Calu3 (cell line): ENCODE data around the gene PRKCA. TPM values are rescaled to one million over a fixed set of nuclear protein-coding genes. Genes with fewer than 3 reads are reported as not detected.

Experiments
- BruUV-seq: library from RNA; stranded (reverse); fragments of 400-500 nt; replicated peaks from 2 replicates; lab custom pipeline; 2021; lab: Mats Ljungman, UMichigan
- CTCF ChIA-PET: fragments of 300-600 bp; sonication (Branson Sonifier 250); formaldehyde crosslinking; loops from one replicate; lab custom pipeline; 2022; ENCODE audit warnings: antibody characterized with exemption; lab: Charles Lee
- DNase-seq: peaks from one replicate; pipeline ENCODE4 v3.0.0; 2022
- H3K27ac Mint-ChIP-seq: one replicate; pipeline ENCODE4 v1.8.0; 2022; ENCODE audit warnings: mixed read lengths; ENCODE audit not compliant: unreplicated experiment
- H3K27me3 Mint-ChIP-seq: one replicate; pipeline ENCODE4 v1.8.0; 2022; ENCODE audit warnings: mixed read lengths; ENCODE audit not compliant: unreplicated experiment
- H3K36me3 Mint-ChIP-seq: one replicate; pipeline ENCODE4 v1.8.0; 2022; ENCODE audit warnings: mild to moderate bottlenecking, moderate library complexity, mixed read lengths; ENCODE audit not compliant: insufficient read depth, unreplicated experiment
- H3K4me1 Mint-ChIP-seq: one replicate; pipeline ENCODE4 v1.8.0; 2022; ENCODE audit warnings: mild to moderate bottlenecking, low read depth, mixed read lengths; ENCODE audit not compliant: unreplicated experiment
- H3K4me3 Mint-ChIP-seq: one replicate; pipeline ENCODE4 v1.8.0; 2022; ENCODE audit warnings: mild to moderate bottlenecking, low read depth, moderate library complexity, mixed read lengths; ENCODE audit not compliant: unreplicated experiment
- H3K9me3 Mint-ChIP-seq: one replicate; pipeline ENCODE4 v1.8.0; 2022; ENCODE audit warnings: low read depth, mixed read lengths; ENCODE audit not compliant: unreplicated experiment
- CTCF ChIP-seq: fragments of 200-600 bp; IDR thresholded peaks from one replicate; pipeline ENCODE4 v1.8.0; 2022; ENCODE audit warnings: antibody characterized with exemption; ENCODE audit not compliant: unreplicated experiment
- intact Hi-C: fragments of 100-400 bp; cut with micrococcal nuclease; formaldehyde crosslinking; loops from one replicate; pipeline ENCODE4 v1.10.0; 2022; ENCODE audit not compliant: unreplicated experiment
- total RNA-seq: library from RNA; stranded (reverse); gene quantifications from 2 replicates; pipeline ENCODE4 v1.2.3, GENCODE V29; 2022

Gene PRKCA
- total RNA-seq, 1 experiment from 2014 or later, result 126 TPM

GRCh38 chr17:66781135-66781534, 478.7 kb downstream of the PRKCA start:
- no peak overlapping the region for H3K4me3 Mint-ChIP-seq

GRCh38 chr17:66782851-66783250, 480.4 kb downstream of the PRKCA start:
- CTCF ChIA-PET, result no interaction called here
- intact Hi-C loops, result no loop called here
- Mint-ChIP-seq H3K36me3 (peaks cover 25% of the 10 kb centered on the region), H3K9me3 (no peaks in the 10 kb centered on the region), H3K27ac (no peak overlapping the region), H3K4me3 (no peak overlapping the region), H3K4me1 (no peaks in the 10 kb centered on the region), H3K27me3 (no peaks in the 10 kb centered on the region)
- DNase-seq, result no peak
- BruUV-seq, result no TSS peak
- no peak for TF ChIP-seq CTCF

More at GRCh38 chr17:66781135-66781534, 478.7 kb downstream of the PRKCA start:
- DNase-seq, result no peak
- intact Hi-C loops, result no loop called here
- Mint-ChIP-seq H3K27me3 (no peaks in the 10 kb centered on the region), H3K4me1 (no peaks in the 10 kb centered on the region), H3K9me3 (no peaks in the 10 kb centered on the region), H3K27ac (no peak overlapping the region), H3K36me3 (peaks cover 14% of the 10 kb centered on the region)
- no TSS peak for BruUV-seq
- TF ChIP-seq CTCF, result no peak
- CTCF ChIA-PET, result no interaction called here

GRCh38 chr17:66783656-66784381, 481.4 kb downstream of the PRKCA start:
- no peaks in the 10 kb centered on the region for H3K27me3 Mint-ChIP-seq
- no peak overlapping the region for H3K27ac Mint-ChIP-seq
- H3K4me1 Mint-ChIP-seq, result no peaks in the 10 kb centered on the region
- CTCF ChIA-PET, result no interaction called here
- H3K9me3 Mint-ChIP-seq, result no peaks in the 10 kb centered on the region
- no peak for DNase-seq
- H3K4me3 Mint-ChIP-seq, result no peak overlapping the region
- peaks cover 28% of the 10 kb centered on the region for H3K36me3 Mint-ChIP-seq
- intact Hi-C loops, result no loop called here
- no TSS peak for BruUV-seq
- no peak for TF ChIP-seq CTCF

- H3K4me1 Mint-ChIP-seq, result no peaks in the 10 kb centered on the region
- no peak for DNase-seq
Measured at GRCh38 chr17:66784621-66785364, 482.4 kb downstream of the PRKCA start.

More at GRCh38 chr17:66784621-66785364, 482.4 kb downstream of the PRKCA start:
- Mint-ChIP-seq H3K27ac (no peak overlapping the region), H3K4me3 (no peak overlapping the region), H3K9me3 (no peaks in the 10 kb centered on the region), H3K36me3 (peaks cover 25% of the 10 kb centered on the region), H3K27me3 (no peaks in the 10 kb centered on the region)
- TF ChIP-seq CTCF, result no peak
- intact Hi-C loops, result no loop called here
- no TSS peak for BruUV-seq
- CTCF ChIA-PET, result no interaction called here
